K562 (cell line): ENCODE measurements around the gene AK5.

Experiments used
- CHD4 ChIP-seq: fragments of 200-600 bp; sonication (generic); IDR thresholded peaks from 3 replicates; pipeline ENCODE4 v1.6.1; 2012; ENCODE audit warnings: low read depth, mild to moderate bottlenecking, mixed read lengths, low read length, inconsistent platforms; ENCODE audit not compliant: insufficient read depth, insufficient replicate concordance, poor library complexity, severe bottlenecking
- EZH2 ChIP-seq: IDR thresholded peaks from 2 replicates; pipeline ENCODE4 v1.6.1; 2012; ENCODE audit warnings: low read depth, mild to moderate bottlenecking, inconsistent platforms, low read length, borderline replicate concordance
- FOXJ3 ChIP-seq: sonication (generic); formaldehyde crosslinking; IDR thresholded peaks from 2 replicates; pipeline ENCODE4 v1.4.0; 2020; ENCODE audit warnings: mild to moderate bottlenecking, missing genetic modification reagents
- GABPA ChIP-seq: fragments of 200-800 bp; sonication (Bioruptor generic); conservative IDR thresholded peaks from 2 replicates; pipeline ENCODE4 v1.6.1; 2016; ENCODE audit warnings: low read depth, missing genetic modification characterization, missing compliant biosample characterization
- HLTF ChIP-seq: fragments of 450-650 bp; IDR thresholded peaks from 2 replicates; pipeline ENCODE4 v1.6.1; 2016
- MTA1 ChIP-seq: fragments of 450-650 bp; IDR thresholded peaks from 2 replicates; pipeline ENCODE4 v1.6.1; 2017; ENCODE audit warnings: borderline replicate concordance
- PYGO2 ChIP-seq: fragments of 450-650 bp; IDR thresholded peaks from 2 replicates; pipeline ENCODE4 v1.6.1; 2016; ENCODE audit warnings: mild to moderate bottlenecking, missing genetic modification characterization, moderate library complexity, missing compliant biosample characterization
- ZNF239 ChIP-seq: fragments of 250-450 bp; sonication (Bioruptor Pico); IDR thresholded peaks from 2 replicates; pipeline ENCODE4 v1.4.0; 2020; ENCODE audit warnings: mild to moderate bottlenecking
- ZNF41 ChIP-seq: fragments of 250-450 bp; sonication (Bioruptor Pico); conservative IDR thresholded peaks from 2 replicates; pipeline ENCODE4 v1.4.0; 2020; ENCODE audit warnings: mild to moderate bottlenecking
- TF ChIP-seq, protein P1 (sequence below): sonication (generic); formaldehyde crosslinking; IDR thresholded peaks from 2 replicates; pipeline ENCODE4 v1.8.1; 2023; ENCODE audit warnings: mild to moderate bottlenecking, missing genetic modification reagents
- TF ChIP-seq, protein P2 (sequence below), 2 experiments: fragments of 150-350 bp in 1 of 2; IDR thresholded peaks; 2 replicates each; pipeline ENCODE4 v1.6.1; 2012 to 2016; ENCODE audit warnings: low read depth in 2 of 2, low read length in 2 of 2, mild to moderate bottlenecking in 1 of 2, moderate library complexity in 1 of 2

DNA sequence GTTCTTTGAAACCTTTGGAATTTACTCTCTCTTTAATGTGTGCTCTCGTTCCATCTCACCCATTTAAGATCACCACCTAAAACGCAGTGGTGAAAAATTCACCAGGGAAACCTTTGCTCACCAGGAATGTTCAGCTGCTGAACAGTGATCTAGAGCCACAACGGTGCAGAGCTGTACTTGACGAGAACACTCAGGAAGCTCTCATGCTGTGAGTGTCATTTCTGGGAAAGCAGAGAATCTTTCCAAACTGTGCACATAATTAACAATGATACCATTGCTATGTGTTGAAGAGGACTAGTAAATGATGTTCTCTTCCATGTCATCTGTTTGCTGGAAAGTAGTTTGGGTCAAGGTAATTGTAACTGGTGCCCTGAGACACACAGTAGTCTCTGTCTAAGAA is 283.5 kb downstream of the AK5 start:
- no peak for TF ChIP-seq MTA1
- no peak for TF ChIP-seq EZH2
- TF ChIP-seq ZNF239 (CRISPR knock-in tag) = no peak
- no peak for TF ChIP-seq FOXJ3 (CRISPR knock-in tag)
- TF ChIP-seq HLTF = no peak
- TF ChIP-seq, protein P1, sequence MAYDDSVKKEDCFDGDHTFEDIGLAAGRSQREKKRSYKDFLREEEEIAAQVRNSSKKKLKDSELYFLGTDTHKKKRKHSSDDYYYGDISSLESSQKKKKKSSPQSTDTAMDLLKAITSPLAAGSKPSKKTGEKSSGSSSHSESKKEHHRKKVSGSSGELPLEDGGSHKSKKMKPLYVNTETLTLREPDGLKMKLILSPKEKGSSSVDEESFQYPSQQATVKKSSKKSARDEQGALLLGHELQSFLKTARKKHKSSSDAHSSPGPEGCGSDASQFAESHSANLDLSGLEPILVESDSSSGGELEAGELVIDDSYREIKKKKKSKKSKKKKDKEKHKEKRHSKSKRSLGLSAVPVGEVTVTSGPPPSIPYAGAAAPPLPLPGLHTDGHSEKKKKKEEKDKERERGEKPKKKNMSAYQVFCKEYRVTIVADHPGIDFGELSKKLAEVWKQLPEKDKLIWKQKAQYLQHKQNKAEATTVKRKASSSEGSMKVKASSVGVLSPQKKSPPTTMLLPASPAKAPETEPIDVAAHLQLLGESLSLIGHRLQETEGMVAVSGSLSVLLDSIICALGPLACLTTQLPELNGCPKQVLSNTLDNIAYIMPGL (CRISPR knock-in tag) = no peak
- TF ChIP-seq PYGO2 = no peak
- TF ChIP-seq, protein P2, sequence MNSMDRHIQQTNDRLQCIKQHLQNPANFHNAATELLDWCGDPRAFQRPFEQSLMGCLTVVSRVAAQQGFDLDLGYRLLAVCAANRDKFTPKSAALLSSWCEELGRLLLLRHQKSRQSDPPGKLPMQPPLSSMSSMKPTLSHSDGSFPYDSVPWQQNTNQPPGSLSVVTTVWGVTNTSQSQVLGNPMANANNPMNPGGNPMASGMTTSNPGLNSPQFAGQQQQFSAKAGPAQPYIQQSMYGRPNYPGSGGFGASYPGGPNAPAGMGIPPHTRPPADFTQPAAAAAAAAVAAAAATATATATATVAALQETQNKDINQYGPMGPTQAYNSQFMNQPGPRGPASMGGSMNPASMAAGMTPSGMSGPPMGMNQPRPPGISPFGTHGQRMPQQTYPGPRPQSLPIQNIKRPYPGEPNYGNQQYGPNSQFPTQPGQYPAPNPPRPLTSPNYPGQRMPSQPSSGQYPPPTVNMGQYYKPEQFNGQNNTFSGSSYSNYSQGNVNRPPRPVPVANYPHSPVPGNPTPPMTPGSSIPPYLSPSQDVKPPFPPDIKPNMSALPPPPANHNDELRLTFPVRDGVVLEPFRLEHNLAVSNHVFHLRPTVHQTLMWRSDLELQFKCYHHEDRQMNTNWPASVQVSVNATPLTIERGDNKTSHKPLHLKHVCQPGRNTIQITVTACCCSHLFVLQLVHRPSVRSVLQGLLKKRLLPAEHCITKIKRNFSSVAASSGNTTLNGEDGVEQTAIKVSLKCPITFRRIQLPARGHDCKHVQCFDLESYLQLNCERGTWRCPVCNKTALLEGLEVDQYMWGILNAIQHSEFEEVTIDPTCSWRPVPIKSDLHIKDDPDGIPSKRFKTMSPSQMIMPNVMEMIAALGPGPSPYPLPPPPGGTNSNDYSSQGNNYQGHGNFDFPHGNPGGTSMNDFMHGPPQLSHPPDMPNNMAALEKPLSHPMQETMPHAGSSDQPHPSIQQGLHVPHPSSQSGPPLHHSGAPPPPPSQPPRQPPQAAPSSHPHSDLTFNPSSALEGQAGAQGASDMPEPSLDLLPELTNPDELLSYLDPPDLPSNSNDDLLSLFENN (IDR thresholded peaks at IDR 0.05; ENCODE audit: low read depth in 2 of 2, low read length in 2 of 2) = no peak
- TF ChIP-seq CHD4 = no peak
- TF ChIP-seq ZNF41 = no peak
- no peak for TF ChIP-seq GABPA (tag)
